Measurements from ENCODE around the gene CEMIP2.

The CEMIP2 gene

DNA sequence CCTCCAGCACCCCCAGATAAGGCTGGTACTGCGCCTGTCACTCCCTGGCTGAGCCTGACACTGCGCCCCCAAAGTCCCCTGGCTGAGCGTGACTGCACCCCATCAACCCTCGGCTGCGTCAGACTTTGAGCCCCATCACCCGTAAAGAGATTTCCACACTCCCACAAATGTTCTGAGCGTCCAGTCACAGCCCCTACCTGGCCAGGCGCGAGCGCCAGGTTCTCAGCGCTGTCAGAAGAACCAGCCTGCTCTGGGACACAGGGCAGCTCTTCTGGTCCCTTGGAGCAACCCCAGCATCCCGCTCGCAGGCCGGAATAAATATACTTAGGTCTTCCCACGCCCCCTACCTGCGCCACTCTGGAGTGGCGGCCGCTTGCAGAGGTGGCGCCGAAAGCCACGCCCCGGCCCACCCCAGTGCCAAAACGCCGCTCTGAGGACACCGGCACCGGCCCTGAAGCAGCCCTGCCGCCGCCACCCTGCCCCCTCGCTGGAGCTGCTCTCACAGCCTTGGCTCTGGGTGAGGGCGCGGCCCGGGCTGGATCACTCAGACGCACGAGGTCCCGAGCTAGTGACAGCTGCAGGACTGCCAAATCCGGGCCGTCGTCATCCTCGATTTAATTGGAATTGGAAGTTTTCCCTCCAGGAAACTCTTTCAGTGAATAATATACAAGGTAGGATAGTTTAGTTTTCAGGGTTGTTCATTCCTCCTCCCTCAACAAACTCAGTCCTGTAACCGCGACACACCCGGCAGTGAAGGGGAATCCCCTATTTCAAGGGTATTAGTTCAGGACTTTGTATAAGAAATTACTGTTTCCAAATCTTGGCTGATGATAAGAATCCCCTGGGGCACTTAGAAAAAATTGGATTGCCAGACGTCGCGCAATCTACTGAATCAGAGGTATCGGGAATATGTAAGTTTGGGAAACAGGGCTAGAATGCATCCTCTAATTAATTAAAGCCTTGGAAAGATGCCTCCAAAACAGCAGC lies 1.2 kb upstream of the CEMIP2 start:
- TF ChIP-seq, protein P1, sequence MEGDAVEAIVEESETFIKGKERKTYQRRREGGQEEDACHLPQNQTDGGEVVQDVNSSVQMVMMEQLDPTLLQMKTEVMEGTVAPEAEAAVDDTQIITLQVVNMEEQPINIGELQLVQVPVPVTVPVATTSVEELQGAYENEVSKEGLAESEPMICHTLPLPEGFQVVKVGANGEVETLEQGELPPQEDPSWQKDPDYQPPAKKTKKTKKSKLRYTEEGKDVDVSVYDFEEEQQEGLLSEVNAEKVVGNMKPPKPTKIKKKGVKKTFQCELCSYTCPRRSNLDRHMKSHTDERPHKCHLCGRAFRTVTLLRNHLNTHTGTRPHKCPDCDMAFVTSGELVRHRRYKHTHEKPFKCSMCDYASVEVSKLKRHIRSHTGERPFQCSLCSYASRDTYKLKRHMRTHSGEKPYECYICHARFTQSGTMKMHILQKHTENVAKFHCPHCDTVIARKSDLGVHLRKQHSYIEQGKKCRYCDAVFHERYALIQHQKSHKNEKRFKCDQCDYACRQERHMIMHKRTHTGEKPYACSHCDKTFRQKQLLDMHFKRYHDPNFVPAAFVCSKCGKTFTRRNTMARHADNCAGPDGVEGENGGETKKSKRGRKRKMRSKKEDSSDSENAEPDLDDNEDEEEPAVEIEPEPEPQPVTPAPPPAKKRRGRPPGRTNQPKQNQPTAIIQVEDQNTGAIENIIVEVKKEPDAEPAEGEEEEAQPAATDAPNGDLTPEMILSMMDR (conservative IDR thresholded peaks at IDR 0.05), result peak; percentile 70
- no peak for TF ChIP-seq ZFX (IDR thresholded peaks at IDR 0.05)
- peak overlapping the region; percentile 89 for H3K27ac ChIP-seq

DNA sequence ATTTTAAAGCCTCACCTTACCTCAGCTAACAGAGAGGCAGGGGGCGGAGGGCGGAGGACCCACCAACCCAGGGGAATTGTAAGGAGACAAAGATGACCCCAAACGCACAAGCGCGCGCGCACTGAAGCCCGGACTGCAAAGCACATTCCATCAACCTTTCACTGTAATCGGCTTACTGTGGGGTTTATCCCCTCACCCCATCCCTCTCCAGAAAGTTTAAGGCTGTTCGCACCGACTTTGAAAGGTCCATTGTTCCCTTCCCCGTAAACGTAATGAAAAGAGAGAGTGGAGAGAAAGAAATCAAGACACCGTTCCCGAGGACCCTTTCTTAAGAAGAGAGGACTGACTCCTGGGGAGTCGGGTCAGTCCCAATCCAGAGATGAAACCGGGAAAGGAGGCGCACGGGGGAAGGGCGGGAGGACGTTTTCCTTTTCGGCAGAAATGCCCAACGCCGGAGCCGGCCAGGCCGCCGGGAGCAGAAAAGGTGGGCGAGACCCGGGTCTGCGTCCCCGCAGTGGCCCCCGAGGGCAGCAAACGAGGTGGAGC lies 464 bp downstream of the CEMIP2 start:
- TF ChIP-seq, protein P1 (conservative IDR thresholded peaks at IDR 0.05), result no peak
- no peak for TF ChIP-seq ZFX (IDR thresholded peaks at IDR 0.05)
- H3K27ac ChIP-seq, result peak overlapping the region; percentile 89

DNA sequence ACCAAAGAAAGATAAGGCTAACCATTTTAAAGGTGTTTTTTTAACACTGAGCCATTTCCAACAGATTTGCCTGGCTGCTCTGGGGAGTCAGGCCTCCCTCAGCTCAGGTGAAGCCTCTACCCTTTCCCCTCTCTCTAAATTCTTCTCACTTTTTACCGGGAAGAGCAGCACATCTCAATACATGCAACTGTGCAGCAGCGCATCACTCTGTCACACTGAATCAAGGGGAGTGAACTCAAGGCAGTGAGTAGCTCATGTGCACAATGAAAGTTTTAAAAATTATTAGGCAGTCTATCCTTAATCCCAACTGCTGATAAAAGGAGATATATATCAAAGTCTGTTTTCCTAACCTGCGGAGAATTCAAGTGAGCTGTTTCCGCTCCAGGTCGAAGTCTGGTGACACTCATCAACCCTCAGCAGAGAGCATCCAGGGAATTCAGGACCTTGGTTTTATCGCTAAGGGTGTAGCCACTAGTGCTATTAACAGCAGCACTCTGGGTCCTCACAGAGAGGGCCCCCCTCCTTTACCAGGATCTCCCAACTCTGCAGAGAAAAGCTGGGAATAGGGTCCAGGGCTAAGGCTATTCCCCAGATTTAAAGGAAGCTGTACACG lies 1.0 kb downstream of the CEMIP2 start:
- H3K27ac ChIP-seq, result peak overlapping the region; percentile 89
- TF ChIP-seq, protein P1 (conservative IDR thresholded peaks at IDR 0.05), result no peak
- TF ChIP-seq ZFX (IDR thresholded peaks at IDR 0.05), result no peak

DNA sequence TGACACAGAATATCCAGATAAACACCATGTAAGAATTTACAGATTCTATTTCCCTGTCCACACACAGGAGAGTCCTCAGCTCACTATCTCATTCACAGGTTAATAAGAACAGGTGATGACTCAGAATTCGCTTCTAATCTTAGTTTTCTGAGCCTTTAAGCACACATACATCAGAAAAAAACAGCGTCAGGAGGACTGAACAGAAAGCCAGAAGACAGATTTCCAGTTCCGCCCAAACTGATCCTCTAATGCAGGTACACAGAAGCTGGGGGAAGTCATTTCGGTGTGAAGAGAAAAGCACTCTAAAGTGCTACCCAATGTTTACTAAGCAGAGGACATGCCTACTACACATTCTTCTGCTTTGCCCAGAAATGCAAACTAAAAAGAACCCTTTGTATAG lies 1.6 kb downstream of the CEMIP2 start:
- H3K27ac ChIP-seq, result peak overlapping the region; percentile 89; the same call in 1 of the 2 replicates
- TF ChIP-seq, protein P1 (conservative IDR thresholded peaks at IDR 0.05), result no peak
- no peak for TF ChIP-seq ZFX (IDR thresholded peaks at IDR 0.05)

DNA sequence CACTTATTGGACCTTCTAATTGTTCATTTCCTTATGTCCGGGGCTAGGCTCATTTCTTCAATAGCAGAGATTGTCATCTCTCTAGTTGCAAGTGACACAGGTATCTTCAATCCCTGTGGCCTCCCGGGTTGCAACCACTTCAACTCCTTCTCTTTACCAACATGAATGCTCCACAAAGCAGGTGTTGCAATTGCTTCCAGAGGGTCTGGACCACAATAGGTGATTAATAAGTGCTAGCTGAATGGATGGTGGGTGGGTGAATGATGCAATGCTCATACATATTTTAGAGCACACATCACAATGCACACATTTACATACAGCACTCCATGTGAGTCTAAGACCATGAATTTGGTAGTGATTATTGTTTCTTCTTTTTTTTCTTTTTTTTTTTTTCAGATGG lies 2.6 kb downstream of the CEMIP2 start:
- TF ChIP-seq, protein P1 (conservative IDR thresholded peaks at IDR 0.05), result no peak
- TF ChIP-seq ZFX (IDR thresholded peaks at IDR 0.05), result no peak
- no peak overlapping the region; the same call in 1 of the 2 replicates for H3K27ac ChIP-seq

DNA sequence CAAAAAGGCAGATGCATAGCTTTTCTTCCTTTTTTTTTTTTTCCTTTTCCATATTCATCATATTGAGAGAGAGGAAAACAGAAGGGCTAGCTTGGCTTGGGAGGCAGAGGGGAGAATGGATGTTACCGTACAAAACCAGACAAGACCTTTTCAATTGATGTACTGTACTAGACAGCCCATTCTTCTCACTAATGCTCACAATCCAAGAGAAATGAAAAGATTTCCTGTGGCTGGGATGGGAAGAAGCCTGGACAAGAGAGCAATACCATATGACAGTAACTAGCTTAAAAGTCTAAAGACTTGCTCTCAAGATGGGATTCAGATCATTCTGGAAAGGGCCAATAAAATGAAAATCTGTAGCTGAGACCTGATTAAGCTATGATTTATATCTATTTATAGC lies 3.4 kb downstream of the CEMIP2 start:
- TF ChIP-seq ZFX (IDR thresholded peaks at IDR 0.05), result no peak
- TF ChIP-seq, protein P1 (conservative IDR thresholded peaks at IDR 0.05), result no peak
- H3K27ac ChIP-seq, result no peak overlapping the region

DNA sequence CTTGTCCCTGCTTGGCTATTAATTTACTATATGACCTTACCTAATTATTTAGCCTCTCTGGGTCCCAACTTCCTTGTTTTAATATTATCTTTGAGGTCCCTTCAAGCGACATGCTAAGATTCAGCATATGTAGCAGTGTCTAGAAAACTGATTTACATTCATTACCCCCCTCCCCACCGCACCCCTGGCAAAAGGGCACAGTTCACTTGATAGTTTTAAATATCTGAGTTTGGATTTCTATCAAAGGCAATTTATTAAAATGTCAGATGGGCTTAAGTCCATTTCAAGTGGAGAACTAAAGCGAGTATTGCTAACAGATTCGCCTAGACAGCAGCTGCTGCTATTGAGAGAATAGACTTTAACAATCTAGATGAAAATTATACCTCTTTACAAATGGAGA lies 3.9 kb downstream of the CEMIP2 start:
- H3K27ac ChIP-seq, result no peak overlapping the region
- TF ChIP-seq, protein P1 (conservative IDR thresholded peaks at IDR 0.05), result no peak
- TF ChIP-seq ZFX (IDR thresholded peaks at IDR 0.05), result no peak

All from C4-2B (cell line).